GM21723 (cell line): ENCODE measurements around the gene LRRC19.
A peak's percentile ranks its signal among the peaks of the same experiment; 100 is the strongest.

Source experiments
- ATAC-seq: cut with Tn5 transposase; IDR thresholded peaks from one replicate; pipeline ENCODE4 v1.9.1; 2021; ENCODE audit warnings: mild to moderate bottlenecking, moderate library complexity; ENCODE audit not compliant: unreplicated experiment

Gene LRRC19

DNA sequence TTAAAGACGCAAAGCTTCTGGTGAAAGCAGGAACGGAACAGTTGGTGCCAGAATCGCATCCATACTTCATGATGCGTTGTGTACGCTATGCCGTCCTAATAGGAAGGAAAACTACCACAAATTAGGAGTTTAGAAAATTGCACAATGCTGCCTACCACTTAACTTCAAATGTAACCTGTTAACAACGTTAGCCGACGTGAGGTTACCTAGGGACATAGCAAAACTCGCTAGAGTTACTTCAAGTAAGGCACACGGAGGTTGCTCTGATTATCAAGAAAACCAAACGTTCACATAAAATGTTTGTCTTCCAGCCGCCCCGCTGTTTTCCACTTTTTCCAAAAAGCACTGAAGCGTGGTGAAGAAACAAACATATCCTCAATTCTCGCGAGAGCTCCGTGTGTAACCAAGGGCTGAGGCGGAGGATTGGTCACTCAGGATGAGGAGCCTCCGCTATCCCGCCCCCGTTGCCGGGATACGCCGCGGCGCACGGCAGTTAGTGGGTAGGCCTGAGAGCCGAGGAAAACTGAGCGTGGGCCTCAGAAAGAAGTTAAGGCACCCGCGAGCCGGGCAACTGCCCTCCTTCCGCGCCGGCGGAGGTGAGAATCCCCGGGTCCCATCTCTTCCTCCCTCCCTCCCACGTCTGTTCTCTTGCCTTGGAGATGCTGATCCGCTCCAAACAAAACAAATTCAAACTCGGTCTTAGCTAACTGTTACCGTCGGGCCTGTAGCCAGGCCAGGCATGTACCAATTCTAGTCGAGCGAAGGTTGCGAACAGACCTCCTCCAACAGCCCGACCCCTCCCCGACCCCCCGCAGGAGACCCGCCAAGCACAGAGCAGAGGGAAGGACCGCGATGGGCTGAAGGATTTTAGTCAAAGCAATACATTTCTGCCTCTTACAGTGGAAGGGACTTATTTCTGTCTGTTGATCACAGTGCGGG lies 49.3 kb downstream of the LRRC19 start, which contains the start of gene IFT74:
IFT74 (plus strand) TSS at position 492 of the 939 bp plus-strand sequence. CDS start 5,556 bp downstream, outside the sequence.
- ATAC-seq, result peak; percentile 98

DNA sequence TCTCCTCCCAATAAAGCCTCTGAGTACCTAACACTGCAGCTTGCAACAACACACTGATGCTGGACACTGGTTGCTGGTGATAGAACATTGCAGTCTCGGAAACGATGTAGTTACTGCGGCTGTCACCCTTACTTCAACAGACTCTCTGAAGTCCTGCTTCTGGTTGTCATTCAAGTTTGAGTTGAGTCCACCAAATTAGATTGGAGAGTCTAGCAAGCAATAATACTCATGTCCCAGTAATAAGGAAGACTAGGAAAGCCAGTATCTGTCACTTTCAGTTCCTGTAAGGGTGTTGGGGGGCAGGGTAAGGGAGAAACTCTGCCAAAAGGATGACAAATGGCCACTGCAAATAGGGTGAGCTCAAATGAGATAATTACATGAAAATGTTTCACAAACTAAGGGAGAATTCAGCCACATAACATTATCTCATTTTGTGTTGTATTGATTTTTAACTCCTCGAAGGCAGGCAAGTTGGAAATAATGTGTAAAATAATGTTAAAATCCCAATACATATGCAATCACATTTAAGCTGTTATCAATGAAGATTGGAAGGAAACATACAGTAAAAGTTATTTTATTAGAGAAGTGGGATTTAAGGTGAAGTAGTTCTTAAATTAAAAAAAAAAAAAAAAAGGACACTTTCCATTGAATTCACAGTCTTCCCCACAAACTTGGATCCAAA lies 50.1 kb downstream of the LRRC19 start:
- ATAC-seq, result peak; percentile 29

DNA sequence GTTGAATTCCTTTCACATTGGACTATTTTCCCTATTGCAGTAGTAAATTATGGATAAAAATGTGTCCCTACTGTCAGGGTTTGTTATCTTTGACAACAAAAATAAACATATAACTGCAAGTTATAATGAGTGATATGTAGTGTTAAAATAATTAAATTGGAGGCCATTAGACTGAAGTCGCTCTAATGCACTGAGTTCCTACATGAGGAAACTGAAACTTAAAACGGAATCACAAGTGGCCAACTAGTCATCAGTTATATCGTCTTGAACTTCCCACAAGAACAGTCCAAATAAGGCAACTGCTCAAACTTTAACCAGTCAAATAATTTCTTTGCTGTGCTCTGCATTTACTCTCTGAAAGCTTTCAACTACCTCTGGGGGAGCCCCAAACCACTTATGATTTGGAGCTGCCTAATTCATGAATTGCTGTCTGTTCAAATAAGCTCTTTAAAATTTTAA lies 51.4 kb downstream of the LRRC19 start:
- ATAC-seq, result peak; percentile 28

DNA sequence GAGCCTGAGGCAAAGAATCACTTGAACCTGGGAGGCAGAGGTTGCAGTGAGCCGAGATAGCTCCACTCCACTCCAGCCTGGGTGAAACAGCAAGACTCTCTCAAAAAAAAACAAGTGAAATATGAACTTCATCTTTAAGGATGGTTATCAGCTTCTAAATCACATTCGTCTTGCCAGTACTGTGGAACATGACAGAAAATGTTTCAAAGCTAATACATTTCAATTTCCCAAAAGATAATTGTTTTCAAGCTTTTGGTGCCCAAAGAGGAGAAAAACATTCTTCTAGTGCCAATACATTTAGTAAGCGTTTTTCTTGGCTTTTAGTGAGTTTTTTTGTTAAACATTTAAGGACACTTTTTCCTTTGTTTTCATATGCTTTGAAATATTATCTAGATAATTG lies 53.7 kb downstream of the LRRC19 start:
- ATAC-seq, result no peak

DNA sequence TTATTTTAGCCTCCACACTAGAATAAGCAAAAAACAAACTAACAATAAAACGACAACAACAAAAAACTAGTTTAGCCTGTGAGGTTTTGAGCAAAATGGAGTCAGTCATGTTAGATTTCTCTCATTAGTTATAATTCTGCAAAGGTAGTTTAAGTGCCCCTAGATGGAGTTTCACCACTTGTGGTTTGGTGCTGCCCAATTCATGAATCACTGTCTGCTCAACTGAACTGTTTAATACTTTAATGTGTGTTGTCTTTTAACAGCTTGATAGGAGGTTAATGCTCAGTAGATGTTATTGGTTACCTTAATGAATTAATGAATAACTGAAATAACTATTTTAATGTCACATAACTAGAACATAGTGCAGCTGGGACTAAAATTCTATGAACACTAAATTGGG lies 55.0 kb downstream of the LRRC19 start:
- no peak for ATAC-seq

DNA sequence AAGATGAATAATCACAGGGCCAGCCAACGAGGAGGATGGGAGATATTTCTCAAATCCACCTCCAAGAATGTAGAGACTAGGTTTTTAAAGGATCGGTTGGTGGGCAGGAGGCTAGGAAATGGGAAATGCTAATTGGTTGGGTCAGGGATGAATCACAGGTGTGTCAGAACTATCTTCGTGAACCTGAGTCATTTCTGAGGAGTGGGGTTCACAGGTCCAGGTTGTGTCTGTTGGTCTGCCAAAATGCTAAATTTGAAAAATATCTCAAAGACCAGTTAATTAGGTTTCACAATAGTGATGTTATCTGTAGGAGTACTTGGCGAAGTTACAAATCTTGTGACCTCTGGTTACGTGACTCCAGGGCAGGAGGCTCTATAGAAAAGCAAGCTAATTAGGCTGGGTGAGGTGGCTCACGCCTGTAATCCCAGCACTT lies 55.8 kb downstream of the LRRC19 start:
- ATAC-seq, result no peak

DNA sequence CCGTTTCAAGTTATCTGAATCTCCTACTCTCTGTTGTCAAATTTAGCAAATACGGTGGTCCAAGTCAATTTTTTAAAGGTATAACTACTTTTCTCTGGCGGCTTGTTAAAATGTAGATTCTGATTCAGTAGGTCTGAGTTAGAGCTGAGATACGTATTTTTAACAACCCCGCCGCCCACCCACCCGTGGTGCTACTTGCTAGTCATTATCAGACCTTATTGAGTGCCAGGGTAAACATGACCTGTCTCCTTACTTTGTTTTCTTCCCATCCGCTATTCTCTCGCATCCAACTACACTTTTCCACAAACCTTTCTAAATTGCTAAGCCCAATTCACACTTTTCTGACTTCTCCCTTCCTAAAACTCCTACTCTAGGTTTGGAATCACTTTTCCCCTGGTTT lies 57.7 kb downstream of the LRRC19 start:
- no peak for ATAC-seq

DNA sequence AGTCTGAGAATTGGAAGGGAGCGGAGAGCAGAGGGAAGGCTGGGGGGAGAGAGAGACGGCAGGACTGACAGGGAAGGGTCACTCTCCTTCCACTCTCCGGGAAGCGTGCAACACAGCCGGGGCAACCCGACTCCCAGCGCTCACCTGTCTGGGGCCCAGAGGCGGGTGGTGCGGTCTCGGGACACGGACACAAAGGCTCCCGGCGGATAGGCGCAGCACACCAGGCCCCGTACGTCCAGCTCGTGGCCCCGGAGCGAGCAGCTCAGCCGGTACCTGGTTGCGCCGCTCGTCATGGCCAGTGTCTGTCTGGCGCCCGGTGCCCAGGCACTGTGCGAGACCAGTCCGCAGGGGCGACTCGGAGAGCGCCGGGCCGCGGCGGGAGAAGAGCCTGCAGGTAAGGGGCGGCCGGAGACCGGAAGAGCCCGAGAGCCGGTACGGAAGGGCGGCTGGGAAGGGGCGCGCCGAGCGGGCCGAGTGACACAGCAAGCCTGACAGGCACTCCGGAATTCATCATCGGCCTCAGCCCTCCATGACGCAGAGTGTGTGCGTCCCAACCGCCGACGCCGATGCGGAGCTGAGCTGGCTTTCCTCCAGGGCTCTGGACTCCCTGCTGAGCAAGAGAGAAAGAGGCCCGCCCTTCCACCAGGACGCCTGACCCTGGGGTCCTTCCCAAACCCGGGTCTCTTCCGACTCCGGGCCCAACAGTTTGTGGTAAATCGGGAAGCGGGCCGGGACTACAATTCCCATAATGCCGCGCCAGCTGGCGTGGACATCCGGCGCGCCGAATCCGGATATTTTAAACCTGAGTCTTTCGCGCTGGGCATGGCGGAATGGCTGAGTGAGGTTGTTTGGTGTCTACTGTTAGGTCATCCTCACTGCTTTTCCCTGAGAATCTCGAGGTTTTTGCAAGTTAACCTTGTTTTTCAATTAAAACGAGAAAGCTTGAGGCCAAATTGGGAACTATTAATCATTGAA lies 58.4 kb downstream of the LRRC19 start, which contains the start of gene PLAA:
PLAA (minus strand) TSS at position 490 of the 975 bp plus-strand sequence; CDS start at position 293, 197 bp downstream.
- peak; percentile 99 for ATAC-seq

DNA sequence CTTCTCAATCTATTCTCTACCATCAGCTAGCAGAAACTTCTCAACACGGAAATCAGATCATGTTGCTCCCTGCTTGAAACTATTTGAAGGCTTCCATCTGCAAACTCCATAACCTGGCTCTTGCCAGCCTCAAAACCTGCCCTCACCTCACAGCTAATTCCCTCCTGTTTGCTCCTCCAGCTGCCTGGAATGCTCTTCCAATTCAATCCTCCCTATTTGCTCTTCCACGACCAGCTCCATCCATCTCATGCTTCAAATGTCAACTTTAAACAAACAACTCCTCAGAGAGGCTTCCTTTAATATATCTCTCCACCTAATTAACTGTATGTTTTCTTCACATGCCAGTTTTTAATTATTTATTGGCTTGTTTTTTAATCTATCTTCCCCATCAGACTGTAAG lies 59.9 kb downstream of the LRRC19 start:
- no peak for ATAC-seq
